COR-L47 (cell line): ENCODE measurements around the gene CDKAL1.
"Not testable (repeated sequence)": the region's sequence is repeated elsewhere in the genome, so short reads cannot be mapped to it uniquely, and the experiment has no call there.

Source experiments
- DNase-seq: peaks from one replicate; lab custom pipeline; 2025; lab: John Stamatoyannopoulos, UW

Gene CDKAL1

GRCh38 chr6:20554326-20554725, 20.1 kb downstream of the CDKAL1 start:
- DNase-seq, result no peak

GRCh38 chr6:20554817-20555216, 20.6 kb downstream of the CDKAL1 start:
- no peak for DNase-seq

DNA sequence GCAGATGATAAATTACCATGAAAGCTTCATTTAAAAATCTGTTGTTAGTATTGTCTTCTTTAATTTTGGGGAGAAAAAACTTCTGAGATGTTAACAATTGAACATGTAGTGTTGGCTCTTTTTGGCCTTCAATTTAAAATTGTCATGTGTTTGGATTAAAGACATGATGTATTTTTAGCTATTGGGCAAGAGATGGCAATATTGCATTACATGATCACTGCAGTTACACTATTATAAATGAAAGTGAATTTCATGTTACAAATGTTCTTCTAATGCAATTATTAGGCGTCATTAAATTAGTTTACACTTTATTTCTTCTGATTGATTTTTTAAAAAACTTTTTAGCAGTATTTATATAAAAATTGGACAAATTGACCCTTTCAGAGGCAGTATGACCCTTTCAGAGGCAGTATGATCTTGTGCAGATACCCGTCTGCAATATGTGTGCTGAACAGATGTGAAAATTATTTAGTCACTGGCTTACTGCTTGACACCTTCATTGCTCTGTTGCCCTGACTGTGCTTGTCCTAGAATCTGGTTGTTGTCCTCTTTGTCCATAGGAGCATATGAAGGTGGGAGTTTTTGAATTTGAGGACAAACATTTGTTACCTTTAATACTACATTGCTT, 25.8 kb downstream of the CDKAL1 start:
- no peak for DNase-seq

GRCh38 chr6:20563377-20563776, 29.1 kb downstream of the CDKAL1 start:
- no peak for DNase-seq

DNA sequence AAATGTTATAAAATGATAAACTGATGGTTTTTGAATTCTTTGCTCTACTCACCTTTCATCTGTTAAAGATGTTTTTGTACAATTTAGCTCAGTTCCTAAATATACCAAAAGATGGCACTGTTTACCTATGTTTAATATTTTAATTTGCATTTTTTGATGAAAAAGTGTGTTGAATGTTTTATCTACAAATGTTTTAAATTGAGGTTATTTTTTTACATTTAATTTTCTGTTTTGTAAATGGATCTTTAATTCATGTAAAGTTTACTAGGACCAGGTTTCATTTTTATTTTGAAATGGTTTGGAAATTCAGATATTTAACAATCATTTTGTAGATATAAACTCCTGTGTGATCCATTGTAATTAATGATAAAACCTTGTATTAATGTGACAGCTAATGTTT, 30.0 kb downstream of the CDKAL1 start:
- DNase-seq, result no peak

DNA sequence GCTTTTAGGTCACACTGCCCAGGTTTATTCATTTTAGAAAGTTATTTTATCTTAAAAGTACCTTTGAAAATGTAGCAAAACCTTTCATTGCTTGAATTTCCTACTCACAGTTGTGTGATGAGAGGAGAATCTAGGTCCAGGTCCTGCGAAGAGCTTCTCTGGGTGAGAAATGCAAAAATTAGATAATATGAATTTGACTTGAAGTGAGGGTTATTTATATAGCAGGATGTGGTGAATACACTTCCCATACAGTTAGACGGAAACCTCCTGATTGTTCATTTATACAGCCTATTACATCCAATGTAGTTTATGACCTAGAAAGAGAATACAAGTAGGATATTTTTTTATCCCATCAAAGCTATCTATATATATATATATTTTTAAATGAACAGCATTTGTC, 30.5 kb downstream of the CDKAL1 start:
- DNase-seq, result peak; percentile 27

DNA sequence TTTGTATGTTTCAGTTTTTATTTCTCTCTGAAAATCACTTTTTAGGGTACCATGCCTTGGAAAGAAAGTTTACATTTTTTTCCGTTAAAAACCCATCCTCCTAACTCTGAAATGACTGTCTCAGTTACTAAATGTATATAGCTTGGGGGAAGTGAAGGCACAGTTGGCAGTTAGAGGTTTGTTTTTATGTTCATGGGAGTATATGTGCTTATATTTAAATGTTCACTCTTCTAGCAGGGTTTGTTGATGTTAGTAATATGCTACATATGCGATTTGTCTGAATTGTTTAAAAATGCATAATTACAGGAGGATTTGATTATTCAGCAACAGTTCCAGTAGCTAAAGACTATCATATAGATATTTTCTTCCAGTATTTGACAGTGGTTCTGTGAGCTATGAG, 31.1 kb downstream of the CDKAL1 start:
- DNase-seq, result no peak

DNA sequence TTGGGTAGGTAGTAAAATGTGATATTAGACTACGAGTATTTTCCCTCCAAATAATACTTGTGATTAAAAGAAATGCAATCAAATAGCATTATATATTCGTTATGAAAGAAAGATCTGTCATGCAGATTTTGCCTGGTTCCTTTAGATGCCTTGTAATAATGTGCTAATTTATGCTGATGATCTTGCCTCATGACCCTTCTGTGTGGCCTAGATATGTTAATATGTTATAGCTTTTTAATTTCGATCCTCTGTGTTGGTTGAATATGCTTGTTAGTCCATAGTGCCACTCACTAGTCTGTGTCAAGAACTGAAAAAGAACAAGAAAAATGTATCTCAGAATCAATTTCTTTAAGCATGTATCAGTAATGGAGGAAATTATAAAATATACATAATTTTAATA, 31.9 kb downstream of the CDKAL1 start:
- no peak for DNase-seq

DNA sequence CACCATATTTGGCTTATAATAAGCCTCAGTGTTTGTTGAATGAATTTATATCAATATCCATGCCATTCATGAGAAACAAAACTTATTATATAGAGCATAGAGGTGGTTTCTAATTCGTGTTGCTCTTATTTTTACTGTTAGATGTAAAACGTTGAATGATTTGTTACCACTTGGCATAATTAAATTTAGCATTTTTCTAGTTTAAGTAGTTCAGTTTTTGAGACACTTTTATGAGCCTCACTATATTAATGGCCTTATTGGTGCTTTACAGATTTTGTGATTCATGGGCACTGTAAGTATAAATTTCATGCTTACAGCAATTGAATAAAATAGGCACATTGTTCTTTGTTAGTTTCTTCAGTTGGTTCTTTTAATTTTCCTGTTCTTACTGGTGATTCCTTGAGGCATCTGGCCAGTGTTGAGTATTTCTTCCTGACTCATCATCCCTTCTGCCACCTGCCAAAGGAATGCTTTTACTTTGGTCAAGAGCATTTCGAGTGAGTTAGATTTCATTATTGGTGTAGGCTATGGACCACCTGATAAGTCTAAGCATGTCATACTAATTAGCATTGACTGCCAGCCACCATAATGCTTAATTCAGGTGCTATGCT, 34.8 kb downstream of the CDKAL1 start:
- no peak for DNase-seq

DNA sequence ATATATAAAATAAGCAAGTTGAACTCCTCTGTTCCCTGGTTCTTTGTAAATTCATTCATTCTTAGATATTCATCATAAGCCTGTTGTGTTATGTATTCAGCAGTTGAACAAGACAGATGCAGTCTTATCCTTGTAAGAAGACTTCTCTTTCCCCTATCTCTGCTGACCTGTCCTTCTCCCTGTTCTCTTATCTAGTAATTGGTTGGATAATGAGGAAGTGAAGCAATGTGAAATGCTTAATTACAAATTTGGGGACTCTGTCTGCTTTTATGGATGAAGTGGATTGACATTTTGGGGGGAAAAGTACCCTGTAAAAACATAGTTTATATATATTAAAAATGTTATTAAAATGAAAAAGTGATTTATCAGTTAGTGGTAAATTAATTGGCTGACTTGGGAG, 37.0 kb downstream of the CDKAL1 start:
- DNase-seq, result no peak

- DNase-seq, result no peak
Observed at GRCh38 chr6:20572288-20572687, 38.0 kb downstream of the CDKAL1 start.

- DNase-seq, result no peak
Observed at GRCh38 chr6:20572940-20573339, 38.7 kb downstream of the CDKAL1 start.

DNA sequence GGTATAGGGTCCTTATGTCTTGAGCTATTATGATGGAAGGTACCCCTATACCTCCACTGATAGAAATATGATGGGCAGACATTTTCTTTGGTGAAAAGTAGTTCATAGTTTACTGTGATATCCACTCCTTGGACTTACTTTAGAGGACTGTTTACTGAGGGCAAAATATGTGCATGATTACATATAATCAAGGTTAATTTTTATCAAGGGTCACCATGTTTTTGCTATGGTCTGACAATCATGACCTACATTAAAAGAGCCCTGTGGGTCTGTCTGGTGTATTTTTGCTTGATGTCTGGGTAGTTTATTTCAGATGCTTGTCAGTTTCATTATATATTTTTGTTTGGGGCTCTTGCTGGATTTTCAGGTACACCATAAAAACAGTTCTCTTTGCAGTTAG, 40.1 kb downstream of the CDKAL1 start:
- DNase-seq, result no peak

- DNase-seq, result no peak
Observed at GRCh38 chr6:20575125-20575524, 40.9 kb downstream of the CDKAL1 start.

- no peak for DNase-seq
Observed at GRCh38 chr6:20575704-20576451, 41.6 kb downstream of the CDKAL1 start.

GRCh38 chr6:20577173-20577688, 43.0 kb downstream of the CDKAL1 start:
- no peak for DNase-seq

- no peak for DNase-seq
Observed at GRCh38 chr6:20581070-20581469, 46.8 kb downstream of the CDKAL1 start.

DNA sequence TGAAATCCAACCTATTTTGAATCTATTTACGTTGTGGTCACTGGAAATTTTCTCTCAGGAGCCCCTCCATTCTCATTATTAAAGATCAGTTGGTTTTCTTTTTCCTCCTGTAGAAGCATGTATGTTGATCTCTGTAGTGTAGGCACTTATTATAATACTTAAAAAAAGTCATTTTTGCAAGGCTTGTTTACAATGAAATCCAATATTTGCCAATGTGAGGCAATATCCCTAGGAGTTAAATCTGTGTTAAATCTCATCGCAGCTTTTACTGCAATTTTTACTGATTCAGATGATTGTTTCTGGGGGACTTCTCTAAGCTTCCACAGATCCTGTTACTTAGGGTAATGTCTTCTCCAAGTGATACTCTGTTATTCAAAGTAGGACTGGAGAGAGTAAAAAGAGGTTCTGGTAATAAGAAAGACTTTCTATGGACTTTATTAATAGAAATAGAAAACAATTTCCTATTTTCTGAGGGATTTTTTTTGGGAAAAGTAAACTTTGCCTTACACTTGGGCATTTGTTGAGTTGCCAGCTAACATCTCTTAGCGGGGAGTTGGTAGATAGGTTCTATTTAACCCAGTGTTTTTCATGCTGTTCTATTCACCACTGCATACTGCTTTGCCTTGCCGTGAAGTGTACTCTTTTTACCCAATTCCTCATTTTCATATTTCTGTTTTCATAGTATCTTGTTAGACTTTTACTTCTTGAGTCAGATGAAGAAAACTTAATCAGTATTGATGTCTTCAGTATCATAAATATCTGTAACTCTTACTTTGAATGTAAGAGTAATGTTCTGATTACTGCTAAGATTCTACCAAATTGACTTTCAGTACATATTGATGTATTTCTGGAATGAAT, 48.6 kb downstream of the CDKAL1 start:
- DNase-seq, result no peak

GRCh38 chr6:20583444-20583800, 49.2 kb downstream of the CDKAL1 start:
- peak; percentile 51 for DNase-seq

DNA sequence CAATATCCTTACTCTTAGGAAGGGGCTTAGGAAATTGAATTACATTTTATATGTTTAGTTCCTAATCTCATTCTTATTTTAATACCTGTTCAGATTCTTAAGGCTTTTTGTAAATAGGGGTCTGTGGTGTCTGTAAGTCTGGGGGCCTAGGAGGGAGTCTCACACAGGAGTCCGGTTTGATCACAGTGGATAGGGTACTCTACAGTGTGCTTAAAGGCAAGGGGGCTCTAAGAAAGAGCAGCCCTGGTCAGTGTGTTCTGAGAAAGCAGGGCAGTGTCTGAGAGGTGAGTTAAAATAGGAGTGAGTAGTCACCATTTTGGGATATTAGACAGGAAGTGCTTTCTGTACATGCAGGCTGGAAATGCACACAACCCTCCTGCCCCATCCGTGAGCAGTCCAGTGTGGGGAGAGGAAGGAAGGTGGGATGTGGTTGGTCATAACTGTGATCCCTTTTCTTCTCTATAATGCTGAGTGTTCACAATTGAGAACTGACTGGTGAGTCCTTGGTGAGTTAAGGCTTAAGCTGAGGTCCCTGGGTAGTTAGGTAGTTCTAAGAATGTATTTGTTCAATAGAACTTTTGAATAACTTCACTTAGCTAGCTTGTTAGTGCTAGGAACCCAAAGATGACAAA, 50.0 kb downstream of the CDKAL1 start:
- DNase-seq, result no peak

DNA sequence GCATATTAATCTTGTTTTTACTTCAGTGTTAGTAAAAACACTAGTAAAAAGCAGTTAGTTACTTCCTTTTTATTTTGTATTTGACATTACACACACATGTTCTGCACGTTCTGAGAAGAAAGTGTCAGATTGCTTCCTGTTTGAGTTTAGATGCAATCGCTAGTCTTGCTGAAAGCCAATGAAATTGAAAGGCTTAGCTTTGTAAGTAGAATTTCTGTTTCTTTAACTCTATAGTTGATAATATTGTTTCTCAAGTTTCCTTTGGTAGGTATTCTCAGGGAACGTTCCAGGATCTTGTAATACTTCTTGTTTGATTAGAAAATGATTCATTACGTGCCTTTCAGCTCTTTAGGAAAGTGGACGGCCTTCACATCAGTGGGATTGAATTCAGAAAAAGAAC, 55.0 kb downstream of the CDKAL1 start:
- no peak for DNase-seq

DNA sequence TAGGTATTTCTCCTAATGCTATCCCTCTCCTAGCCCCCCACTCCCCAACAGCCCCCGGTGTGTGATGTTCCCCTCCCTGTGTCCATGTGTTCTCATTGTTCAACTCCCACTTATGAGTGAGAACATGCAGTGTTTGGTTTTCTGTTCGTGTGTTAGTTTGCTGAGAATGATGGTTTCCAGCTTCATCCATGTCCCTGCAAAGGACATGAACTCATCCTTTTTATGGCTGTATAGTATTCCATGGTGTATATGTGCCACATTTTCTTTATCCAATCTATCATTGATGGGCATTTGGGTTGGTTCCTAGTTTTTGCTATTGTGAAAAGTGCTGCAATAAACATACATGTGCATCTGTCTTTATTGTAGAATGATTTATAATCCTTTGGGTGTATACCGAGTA, 56.2 kb downstream of the CDKAL1 start:
- DNase-seq, result not testable (repeated sequence)
